Activated CD8-positive, alpha-beta T cell treated with anti-CD3 and anti-CD28 coated beads for 36 hours (primary cell): ENCODE results near the gene ADAMTS1. TPM values are rescaled to one million over a fixed set of nuclear protein-coding genes. Genes with fewer than 3 reads are reported as not detected.

Experiments used
- ATAC-seq: fragments of 200-7000 bp; cut with Tn5 transposase; one replicate; pipeline ENCODE4 v1.10.0; 2021; ENCODE audit warnings: mild to moderate bottlenecking, moderate library complexity
- CTCF ChIA-PET: fragments of 350-600 bp; sonication (Branson Sonifier 250); formaldehyde crosslinking; loops from one replicate; lab custom pipeline; 2021; ENCODE audit warnings: antibody characterized with exemption; lab: Charles Lee
- POLR2A ChIA-PET: fragments of 350-600 bp; sonication (Branson Sonifier 250); formaldehyde crosslinking; loops from one replicate; lab custom pipeline; 2021; ENCODE audit warnings: antibody characterized with exemption; lab: Charles Lee
- DNase-seq: peaks from one replicate; pipeline ENCODE4 v3.0.0-alpha.2; 2020
- H3K27ac Mint-ChIP-seq: one replicate; pipeline ENCODE4 v1.8.0; 2021; ENCODE audit warnings: mild to moderate bottlenecking, mixed read lengths
- H3K27me3 Mint-ChIP-seq: one replicate; pipeline ENCODE4 v1.8.0; 2021; ENCODE audit warnings: mixed read lengths
- H3K36me3 Mint-ChIP-seq: one replicate; pipeline ENCODE4 v1.8.0; 2021; ENCODE audit warnings: low read depth, mixed read lengths
- H3K4me1 Mint-ChIP-seq: one replicate; pipeline ENCODE4 v1.8.0; 2021; ENCODE audit warnings: low read depth, mixed read lengths
- H3K4me3 Mint-ChIP-seq: one replicate; pipeline ENCODE4 v1.8.0; 2021; ENCODE audit warnings: mild to moderate bottlenecking, moderate library complexity, mixed read lengths
- H3K9me3 Mint-ChIP-seq: one replicate; pipeline ENCODE4 v1.8.0; 2021; ENCODE audit warnings: mixed read lengths
- CTCF ChIP-seq: fragments of 200-600 bp; IDR thresholded peaks from one replicate; pipeline ENCODE4 v1.8.0; 2022; ENCODE audit warnings: antibody characterized with exemption, mild to moderate bottlenecking
- intact Hi-C: fragments of 100-400 bp; cut with micrococcal nuclease; formaldehyde crosslinking; loops from one replicate; pipeline ENCODE4 v1.10.0; 2022
- total RNA-seq, 2 experiments: library from RNA; stranded (reverse); gene quantifications; one replicate each; pipeline ENCODE4 v1.2.3, GENCODE V29; 2021

The ADAMTS1 gene
- total RNA-seq, 2 experiments from 2014 or later = 0.20 TPM; not detected in 1

- ATAC-seq (no peak), DNase-seq (no peak)
- Mint-ChIP-seq H3K9me3 (no peaks in the 10 kb centered on the region), H3K36me3 (no peaks in the 10 kb centered on the region), H3K4me3 (no peak overlapping the region), H3K4me1 (no peaks in the 10 kb centered on the region), H3K27me3 (peaks cover 5% of the 10 kb centered on the region), H3K27ac (no peak overlapping the region)
- intact Hi-C loops = no loop called here
- no peak for TF ChIP-seq CTCF
- CTCF ChIA-PET = no interaction called here
- POLR2A ChIA-PET = no interaction called here
These were observed 25.4 kb downstream of the ADAMTS1 start for GRCh38 chr21:26819740-26820324.

GRCh38 chr21:26818906-26819305 is 26.3 kb downstream of the ADAMTS1 start:
- CTCF ChIA-PET = no interaction called here
- DNase-seq = no peak
- intact Hi-C loops = no loop called here
- Mint-ChIP-seq H3K36me3 (no peaks in the 10 kb centered on the region), H3K27me3 (peaks cover 3% of the 10 kb centered on the region), H3K27ac (no peak overlapping the region), H3K4me1 (no peaks in the 10 kb centered on the region), H3K9me3 (no peaks in the 10 kb centered on the region), H3K4me3 (no peak overlapping the region)
- POLR2A ChIA-PET = no interaction called here
- TF ChIP-seq CTCF = no peak
- no peak for ATAC-seq

- ATAC-seq (no peak), DNase-seq (no peak)
- ChIA-PET CTCF (interaction anchor here (0.6 to 2.2 kb wide), 6 partner anchors 8 to 1930 kb away, joined by 3 to 10 read pairs (median 4); no protein-coding TSS in a partner anchor), POLR2A (no interaction called here)
- TF ChIP-seq CTCF = no peak
- no peak overlapping the region for H3K27ac Mint-ChIP-seq
- intact Hi-C loops = no loop called here
- no peaks in the 10 kb centered on the region for H3K36me3 Mint-ChIP-seq
- no peaks in the 10 kb centered on the region for H3K4me1 Mint-ChIP-seq
- H3K4me3 Mint-ChIP-seq = no peak overlapping the region
- H3K27me3 Mint-ChIP-seq = no peaks in the 10 kb centered on the region
- H3K9me3 Mint-ChIP-seq = no peaks in the 10 kb centered on the region
These were observed 30.0 kb downstream of the ADAMTS1 start for GRCh38 chr21:26815197-26815596.

GRCh38 chr21:26814386-26814785 is 30.8 kb downstream of the ADAMTS1 start:
- no peak for TF ChIP-seq CTCF
- CTCF ChIA-PET = no interaction called here
- POLR2A ChIA-PET = no interaction called here

DNA sequence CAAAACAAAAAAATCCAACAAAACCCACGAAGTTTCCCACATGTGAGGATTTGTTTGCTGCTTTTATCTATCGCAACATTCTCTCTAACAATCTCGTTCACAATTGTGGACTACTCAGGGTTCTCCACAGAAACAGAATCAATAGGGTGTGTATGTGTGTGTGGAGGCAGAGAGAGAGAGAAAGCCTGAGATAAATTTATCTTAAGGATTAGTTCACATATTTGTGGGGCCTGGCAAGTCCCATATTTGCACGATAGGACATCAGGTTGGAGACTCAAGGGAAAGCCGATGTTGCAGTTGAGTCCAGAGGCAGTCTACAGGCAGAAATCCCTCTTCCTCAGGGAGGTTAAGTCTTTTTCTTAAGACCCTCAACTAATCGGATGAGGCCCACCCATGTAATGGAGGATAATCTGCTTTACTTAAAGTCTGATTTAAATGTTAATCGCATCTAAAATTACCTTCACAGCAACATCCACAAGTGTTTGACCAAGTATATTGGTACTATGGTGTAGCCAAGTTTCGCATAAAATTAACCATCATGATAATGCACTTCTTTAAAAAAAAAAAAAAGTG is 31.7 kb downstream of the ADAMTS1 start:
- Mint-ChIP-seq H3K27me3 (peaks cover 2% of the 10 kb centered on the region), H3K9me3 (no peaks in the 10 kb centered on the region), H3K27ac (no peak overlapping the region), H3K4me3 (no peak overlapping the region), H3K36me3 (no peaks in the 10 kb centered on the region), H3K4me1 (no peaks in the 10 kb centered on the region)
- intact Hi-C loops = no loop called here
- no peak for TF ChIP-seq CTCF
- no peak for DNase-seq
- ATAC-seq = no peak
- ChIA-PET POLR2A (no interaction called here), CTCF (no interaction called here)

More at GRCh38 chr21:26814386-26814785, 30.8 kb downstream of the ADAMTS1 start:
- Mint-ChIP-seq H3K27me3 (no peaks in the 10 kb centered on the region), H3K4me3 (no peak overlapping the region), H3K36me3 (no peaks in the 10 kb centered on the region), H3K27ac (no peak overlapping the region), H3K9me3 (no peaks in the 10 kb centered on the region), H3K4me1 (no peaks in the 10 kb centered on the region)
- ATAC-seq (no peak), DNase-seq (no peak)
- intact Hi-C loops = no loop called here
